NCI-H2196 (cell line): ENCODE results near the gene DEFB132.

Experiments used
- DNase-seq: peaks from one replicate; lab custom pipeline; 2025; ENCODE audit not compliant: unreplicated experiment; lab: John Stamatoyannopoulos, UW

Gene DEFB132

DNA sequence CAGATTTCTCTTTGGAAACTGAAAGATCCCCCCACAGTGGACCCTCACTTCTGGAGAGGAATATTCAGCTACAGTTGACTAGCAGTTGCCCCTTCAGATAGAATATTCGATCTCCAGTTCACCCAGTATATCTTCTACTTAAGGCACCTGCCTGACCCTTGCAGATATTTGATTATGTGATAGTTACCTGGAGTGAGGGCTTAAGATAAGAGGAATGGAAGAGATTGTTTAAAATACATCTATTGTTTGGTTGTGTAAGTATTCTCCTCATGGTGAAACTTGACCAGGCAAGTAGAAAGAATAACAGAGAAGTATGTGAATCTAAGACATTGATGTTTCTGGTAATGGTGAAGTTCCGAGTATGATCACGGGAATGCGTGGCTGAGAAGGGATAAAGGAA is 38.3 kb downstream of the DEFB132 start:
- no peak for DNase-seq

DNA sequence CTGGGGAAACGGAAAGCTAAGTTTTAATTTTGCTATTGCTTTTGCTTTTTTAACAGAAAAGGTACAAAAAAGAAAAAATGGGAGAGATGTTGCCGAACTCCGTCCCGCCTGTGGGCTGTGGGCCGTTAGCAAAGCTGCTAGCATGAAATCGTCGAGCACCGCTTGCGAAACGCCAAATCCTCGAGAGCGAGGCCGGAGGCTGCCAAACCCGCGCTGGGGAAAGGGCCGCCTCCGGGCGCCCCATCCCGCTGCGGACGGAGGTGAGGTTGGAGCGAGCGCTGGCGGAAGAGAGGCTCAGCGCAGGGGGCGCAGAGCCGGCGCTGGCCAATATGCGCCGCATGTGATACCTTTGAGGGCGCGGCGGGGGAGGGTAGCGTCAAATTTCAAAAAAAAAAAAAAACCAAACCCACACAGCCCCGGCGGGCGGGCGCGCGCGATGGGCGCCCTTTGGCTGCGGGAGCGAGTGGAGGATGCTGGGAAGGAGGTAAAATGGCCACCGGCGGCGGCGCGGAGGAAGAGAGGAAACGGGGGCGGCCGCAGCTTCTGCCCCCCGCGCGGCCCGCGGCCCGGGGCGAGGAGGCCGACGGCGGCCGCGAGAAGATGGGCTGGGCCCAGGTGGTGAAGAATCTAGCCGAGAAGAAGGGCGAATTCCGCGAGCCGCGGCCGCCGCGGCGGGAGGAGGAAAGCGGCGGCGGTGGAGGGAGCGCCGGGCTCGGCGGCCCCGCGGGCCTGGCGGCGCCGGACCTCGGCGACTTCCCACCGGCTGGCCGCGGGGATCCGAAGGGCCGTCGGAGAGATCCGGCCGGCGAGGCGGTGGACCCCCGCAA is 39.8 kb downstream of the DEFB132 start, which contains the start of gene ZCCHC3:
ZCCHC3 (plus strand) TSS at position 473 of the 827 bp plus-strand sequence; CDS start at position 490, 17 bp downstream.
- DNase-seq, result peak; percentile 92

DNA sequence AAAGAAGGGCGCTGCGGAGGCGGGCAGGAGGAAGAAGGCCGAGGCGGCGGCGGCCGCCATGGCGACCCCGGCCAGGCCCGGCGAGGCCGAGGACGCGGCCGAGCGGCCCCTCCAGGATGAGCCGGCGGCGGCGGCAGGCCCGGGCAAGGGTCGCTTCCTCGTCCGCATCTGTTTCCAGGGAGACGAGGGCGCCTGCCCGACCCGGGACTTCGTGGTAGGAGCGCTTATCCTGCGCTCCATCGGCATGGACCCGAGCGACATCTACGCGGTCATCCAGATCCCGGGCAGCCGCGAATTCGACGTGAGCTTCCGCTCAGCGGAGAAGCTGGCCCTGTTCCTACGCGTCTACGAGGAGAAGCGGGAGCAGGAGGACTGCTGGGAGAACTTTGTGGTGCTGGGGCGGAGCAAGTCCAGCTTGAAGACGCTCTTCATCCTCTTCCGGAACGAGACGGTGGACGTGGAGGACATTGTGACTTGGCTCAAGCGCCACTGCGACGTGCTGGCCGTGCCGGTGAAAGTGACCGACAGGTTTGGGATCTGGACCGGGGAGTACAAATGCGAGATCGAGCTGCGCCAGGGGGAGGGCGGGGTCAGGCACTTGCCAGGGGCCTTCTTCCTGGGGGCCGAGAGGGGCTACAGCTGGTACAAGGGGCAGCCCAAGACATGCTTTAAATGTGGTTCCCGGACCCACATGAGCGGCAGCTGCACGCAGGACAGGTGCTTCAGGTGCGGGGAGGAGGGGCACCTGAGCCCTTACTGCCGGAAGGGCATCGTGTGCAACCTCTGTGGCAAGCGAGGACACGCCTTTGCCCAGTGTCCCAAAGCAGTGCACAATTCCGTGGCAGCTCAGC is 40.6 kb downstream of the DEFB132 start:
- DNase-seq, result peak; percentile 66

DNA sequence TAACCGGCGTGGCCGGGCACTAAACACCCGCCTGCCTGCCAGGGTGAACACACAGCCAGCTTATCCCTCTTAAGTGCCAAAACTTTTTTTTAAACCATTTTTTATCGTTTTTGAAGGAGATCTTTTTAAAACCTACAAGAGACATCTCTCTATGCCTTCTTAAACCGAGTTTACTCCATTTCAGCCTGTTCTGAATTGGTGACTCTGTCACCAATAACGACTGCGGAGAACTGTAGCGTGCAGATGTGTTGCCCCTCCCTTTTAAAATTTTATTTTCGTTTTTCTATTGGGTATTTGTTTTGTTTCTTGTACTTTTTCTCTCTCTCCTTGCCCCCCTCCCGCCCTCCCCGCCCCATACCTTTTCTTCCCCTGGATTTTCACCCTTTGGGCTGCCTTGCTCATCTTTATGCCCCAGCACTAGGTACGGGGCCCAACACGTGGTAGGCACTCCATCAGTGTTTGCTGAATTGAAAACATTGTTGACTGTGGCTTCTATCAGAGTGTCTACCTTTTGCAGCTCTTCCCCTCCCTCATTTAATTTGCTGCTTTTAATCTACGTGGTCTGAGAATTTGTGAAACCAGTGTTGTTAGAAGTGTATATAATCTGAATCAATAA is 41.4 kb downstream of the DEFB132 start:
- DNase-seq, result no peak

DNA sequence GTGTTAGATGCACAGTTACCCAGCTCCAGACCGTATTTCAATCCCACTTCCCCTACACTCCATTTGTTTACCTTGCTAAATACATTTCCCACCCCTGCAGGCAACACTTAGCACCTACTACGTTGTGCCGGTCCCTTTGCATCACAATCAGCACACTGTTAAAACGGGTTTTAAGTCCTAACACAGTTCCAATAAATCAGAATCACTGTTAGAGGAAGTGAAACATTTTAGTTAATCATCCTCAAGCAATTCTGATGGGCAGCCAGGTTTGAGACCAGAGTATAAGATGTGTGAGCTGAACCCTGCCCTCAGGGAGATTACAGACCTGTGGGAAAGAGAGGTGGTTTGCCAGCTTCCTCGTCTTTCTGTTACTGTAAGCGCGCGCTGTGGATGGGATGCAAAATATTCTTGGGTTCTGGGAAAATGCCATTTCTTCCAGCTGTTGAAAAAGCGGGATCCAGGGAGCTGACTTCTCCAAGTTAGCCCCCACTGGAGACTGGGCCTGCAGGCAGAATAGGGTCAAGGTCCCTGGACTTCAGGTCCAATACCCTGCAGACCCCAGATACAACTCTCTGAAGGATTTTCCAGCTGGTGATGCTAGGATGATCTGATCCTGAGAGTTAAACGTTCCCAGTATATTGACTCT is 42.9 kb downstream of the DEFB132 start:
- DNase-seq, result no peak

DNA sequence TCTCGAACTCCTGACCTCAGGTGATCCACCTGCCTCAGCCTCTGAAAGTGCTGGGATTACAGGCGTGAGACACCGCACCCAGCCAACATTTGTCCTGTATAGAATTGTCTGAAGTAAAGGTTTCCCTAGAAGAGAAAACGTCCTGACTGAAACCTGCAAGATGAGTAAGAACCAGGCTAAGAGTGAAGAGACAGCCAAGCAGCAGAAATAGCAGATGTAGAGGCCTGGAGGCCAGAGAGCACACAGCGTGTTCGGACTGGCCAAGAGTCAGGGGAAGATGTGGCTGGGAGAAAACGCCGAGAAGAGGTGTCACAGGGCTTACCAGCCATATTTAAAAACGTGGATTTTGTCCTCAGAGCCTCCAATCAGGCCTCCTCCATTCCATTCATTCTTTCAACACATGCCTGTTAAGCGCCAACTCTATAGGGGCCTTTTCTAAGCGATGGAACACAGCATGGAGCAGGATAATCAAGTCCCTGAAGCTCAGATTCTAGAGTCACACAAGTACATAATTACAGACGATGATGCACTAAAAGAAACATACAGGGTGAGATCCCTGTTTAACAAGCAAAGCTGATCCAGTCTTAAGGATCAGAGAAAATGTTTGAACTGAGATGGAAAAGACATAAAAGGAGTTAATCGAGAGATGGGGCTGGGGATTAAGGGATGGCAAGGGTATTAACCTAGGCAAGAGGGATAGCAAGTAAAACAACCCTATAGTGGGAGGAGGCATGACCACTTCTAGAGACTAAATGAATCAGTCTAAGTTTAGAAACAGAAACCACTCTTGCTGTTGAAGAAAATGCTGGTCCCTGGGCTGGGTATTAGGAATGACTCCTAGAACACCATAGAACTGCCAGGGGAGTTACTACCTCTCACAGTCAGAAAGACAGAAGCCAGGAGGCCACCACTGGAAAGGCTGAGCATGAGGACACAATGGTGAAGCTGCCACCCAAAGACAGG is 44.6 kb downstream of the DEFB132 start:
- DNase-seq, result no peak

DNA sequence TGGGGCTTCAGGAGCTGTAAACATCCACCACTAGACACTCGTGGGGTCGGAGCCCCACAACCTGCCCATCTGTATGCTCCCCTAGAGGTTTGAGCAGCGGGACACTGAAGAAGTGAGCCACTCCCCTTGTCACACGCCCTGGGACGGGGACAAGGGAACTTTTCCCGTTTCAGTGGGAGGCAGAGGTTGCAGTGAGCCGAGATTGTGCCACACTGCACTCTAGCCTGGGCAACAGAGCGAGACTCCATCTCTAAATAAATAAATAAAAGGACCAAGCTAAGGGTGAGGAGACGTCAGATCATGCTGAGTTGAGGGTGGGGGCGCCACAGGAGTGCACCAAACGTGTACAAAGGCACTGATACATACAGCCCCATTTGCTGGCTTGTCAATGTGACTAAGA is 48.2 kb downstream of the DEFB132 start:
- DNase-seq, result no peak

DNA sequence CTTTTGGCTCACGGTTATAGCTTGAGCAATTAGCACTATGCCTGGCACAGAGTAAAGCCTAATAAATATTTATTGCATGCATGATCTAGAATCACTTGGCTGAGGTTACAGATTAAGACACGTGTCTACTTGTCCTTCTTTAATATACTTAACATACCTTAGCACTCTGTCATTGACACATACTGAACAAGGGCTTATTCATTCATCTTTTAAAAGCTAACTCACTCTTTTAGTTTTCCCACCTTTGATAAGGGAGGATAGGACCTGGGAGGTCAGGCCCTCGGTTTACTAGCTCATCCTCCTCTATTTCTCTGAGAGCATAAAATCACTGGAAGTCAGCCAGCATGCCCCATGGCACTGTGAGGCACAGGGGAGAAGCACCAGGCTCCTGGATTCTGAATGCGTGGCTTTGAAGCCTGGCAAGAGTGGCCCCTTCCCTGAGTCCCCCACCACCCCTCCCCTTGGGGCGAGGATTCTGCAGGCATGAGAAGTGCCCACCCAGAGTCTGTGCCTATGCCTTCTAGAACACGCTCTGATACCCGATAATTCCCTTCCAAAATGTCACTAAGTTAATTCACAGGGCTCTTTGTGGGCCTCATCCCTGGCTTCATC is 51.0 kb downstream of the DEFB132 start:
- DNase-seq, result no peak

DNA sequence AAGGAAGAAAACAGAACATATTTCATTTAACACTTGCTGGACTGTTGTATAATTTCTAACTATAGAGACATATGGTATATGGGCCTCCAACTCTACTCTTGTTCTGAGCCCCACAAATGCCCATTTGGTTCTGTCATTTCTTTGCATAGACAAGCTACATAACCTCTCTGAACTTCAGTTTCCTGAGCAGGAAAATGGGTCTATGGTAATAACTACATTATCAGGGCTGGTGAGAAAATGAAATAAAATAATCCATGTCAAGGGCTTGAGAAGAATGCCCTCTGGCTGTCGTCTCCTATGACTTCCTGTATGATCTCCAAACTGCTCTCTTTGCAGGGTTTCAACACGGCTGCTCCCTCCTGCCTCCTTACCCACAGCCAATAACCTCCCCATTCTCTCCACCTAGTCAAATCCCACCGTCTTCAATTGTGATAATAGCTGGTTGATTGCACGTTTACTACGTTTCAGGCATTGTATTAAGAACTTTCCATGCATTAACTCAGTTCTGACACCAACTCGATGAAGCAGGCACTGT is 51.8 kb downstream of the DEFB132 start:
- no peak for DNase-seq

DNA sequence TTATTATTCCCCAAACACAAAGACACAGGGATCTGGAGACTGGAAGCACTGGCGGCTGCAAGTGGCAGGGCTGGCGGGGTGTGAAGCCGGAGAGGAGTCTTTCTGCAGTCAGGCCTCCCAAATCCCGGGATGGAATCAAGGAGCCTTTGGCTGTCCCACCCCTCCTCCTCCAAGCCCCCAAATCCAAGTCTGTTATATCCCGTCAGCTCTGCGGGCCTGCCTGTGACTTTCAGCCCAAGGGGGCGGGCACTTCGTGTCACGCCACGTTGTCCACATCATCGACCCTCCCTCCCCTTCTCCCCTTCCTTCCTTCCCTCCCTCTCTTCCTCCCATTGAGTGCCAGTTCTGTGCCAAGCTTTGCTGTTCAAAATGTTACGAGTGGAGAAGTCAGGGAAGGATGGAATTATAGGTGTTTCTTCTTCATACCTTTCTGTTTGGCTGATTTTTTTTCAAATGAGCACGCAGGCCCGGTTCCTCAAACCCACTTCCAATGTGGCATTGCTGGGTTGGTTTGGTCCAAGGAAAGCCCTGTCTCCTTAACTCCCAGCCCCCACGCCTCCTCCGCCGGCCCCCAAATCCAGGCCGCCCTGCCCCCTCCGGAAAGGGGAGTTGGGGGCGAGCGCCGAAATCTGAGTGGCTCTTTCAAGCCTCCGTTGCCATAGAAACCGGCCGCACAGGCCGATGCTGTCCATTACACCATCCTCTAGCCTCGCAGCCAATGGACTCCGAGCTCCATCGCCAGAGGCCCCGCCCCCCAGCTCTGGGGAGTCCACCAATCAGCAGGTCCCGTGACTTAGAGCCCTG is 52.5 kb downstream of the DEFB132 start:
- peak; percentile 19 for DNase-seq

DNA sequence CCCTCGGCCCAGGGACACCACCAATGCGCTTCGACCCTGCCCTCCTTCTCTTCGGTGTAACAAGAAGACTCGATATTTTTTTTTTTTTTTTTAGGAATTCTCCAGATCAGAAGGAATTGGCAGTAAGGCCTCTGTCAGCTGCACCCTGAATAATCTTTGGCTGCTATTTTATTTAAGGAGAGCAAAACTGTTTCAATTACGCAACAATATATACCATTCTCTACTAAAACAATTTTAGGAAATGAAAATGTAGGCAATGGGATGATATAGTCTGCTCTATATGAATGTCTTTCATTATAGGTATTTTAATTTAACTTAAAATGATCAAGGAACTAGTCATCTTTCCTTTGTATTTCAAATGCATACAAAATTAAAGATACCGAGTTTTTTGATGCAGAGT is 53.1 kb downstream of the DEFB132 start:
- no peak for DNase-seq
